HL-60 (cell line): Measurements from ENCODE around the gene ABCC1.

Experiments used
- POLR2AphosphoS5 ChIP-seq: IDR thresholded peaks from 2 replicates; pipeline ENCODE4 v1.6.1; 2012; ENCODE audit warnings: low read depth
- TF ChIP-seq, protein P1 (sequence below): IDR thresholded peaks from one replicate; pipeline ENCODE4 v1.5.1; 2011; ENCODE audit warnings: low read length, control low read depth, inconsistent platforms; ENCODE audit not compliant: insufficient read depth

DNA sequence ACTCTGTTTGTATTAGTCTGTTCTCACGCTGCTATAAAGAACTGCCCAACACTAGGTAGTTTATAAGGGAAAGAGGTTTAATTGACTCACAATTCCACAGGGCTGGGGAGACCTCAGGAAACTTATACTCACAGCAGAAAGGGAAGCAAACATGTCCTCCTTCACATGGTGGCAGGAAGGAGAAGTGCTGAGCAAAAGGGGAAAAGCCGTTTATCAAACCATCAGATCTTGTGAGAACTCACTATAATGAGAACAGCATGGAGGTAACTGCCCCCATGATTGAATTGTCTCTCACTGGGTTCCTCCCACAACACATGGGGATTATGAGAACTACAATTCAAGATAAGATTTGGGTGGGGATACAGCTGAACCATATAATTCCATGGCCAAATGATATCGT, 30.9 kb downstream of the ABCC1 start:
- TF ChIP-seq, protein P1, sequence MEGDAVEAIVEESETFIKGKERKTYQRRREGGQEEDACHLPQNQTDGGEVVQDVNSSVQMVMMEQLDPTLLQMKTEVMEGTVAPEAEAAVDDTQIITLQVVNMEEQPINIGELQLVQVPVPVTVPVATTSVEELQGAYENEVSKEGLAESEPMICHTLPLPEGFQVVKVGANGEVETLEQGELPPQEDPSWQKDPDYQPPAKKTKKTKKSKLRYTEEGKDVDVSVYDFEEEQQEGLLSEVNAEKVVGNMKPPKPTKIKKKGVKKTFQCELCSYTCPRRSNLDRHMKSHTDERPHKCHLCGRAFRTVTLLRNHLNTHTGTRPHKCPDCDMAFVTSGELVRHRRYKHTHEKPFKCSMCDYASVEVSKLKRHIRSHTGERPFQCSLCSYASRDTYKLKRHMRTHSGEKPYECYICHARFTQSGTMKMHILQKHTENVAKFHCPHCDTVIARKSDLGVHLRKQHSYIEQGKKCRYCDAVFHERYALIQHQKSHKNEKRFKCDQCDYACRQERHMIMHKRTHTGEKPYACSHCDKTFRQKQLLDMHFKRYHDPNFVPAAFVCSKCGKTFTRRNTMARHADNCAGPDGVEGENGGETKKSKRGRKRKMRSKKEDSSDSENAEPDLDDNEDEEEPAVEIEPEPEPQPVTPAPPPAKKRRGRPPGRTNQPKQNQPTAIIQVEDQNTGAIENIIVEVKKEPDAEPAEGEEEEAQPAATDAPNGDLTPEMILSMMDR: no peak
- TF ChIP-seq POLR2AphosphoS5: no peak
